Adrenal gland (tissue), 12 donors: ENCODE data around the gene SLC7A5. TPM values are rescaled to one million over a fixed set of nuclear protein-coding genes. Genes with fewer than 3 reads are reported as not detected.

ENCODE experiments used
- DNase-seq, 7 donors: peaks; one replicate each; pipeline ENCODE4 v3.0.0-alpha.2; 2019 to 2020
- H3K27ac ChIP-seq, 5 donors: fragments of 200-600 bp; sonication (generic) in 4 of 5; 1 replicate in 3 of 5; 2 replicates in 2 of 5; pipeline versions ENCODE4 v1.5.1 to v1.8.0; 2016 to 2020; ENCODE audit warnings: mild to moderate bottlenecking in 1 of 5
- H3K27me3 ChIP-seq: fragments of 200-600 bp; 2 replicates; pipeline ENCODE4 v1.8.0; 2021
- H3K36me3 ChIP-seq, 2 donors: fragments of 200-600 bp; replicated peaks in 1 of 2; 1 replicate in 1 of 2; 2 replicates in 1 of 2; pipeline versions ENCODE4 v1.5.1 to v1.8.0; 2018 to 2022
- H3K4me1 ChIP-seq, 2 donors: fragments of 200-600 bp; replicated peaks in 1 of 2; 1 replicate in 1 of 2; 2 replicates in 1 of 2; pipeline versions ENCODE4 v1.5.1 to v1.8.0; 2018 to 2021
- H3K4me3 ChIP-seq, 4 donors: fragments of 200-600 bp; sonication (generic) in 3 of 4; one replicate each; pipeline ENCODE4 v1.5.1; 2016 to 2018
- H3K9me3 ChIP-seq, 3 donors: fragments of 200-600 bp; sonication (generic) in 1 of 3; replicated peaks in 1 of 3; 1 replicate in 2 of 3; 2 replicates in 1 of 3; pipeline versions ENCODE4 v1.5.1 to v1.8.0; 2016 to 2021
- POLR2A ChIP-seq, 2 donors: fragments of 450-650 bp; IDR thresholded peaks; one replicate each; pipeline ENCODE4 v1.6.1; 2017; ENCODE audit warnings: antibody characterized with exemption in 2 of 2, mild to moderate bottlenecking in 2 of 2, moderate library complexity in 1 of 2
- WGBS, 4 donors: extraction: QIAGEN DNeasy Blood & Tissue Kit in 2 of 4; methylation state at CpG; one replicate each; pipeline versions ENCODE4 v1.1.5 to v1.1.7; 2013 to 2017; 5-methylcytosine and 5-hydroxymethylcytosine counted together
- intact Hi-C, 2 donors: fragments of 100-400 bp; cut with DNase I; formaldehyde crosslinking; loops; one replicate each; pipeline versions ENCODE4 v1.14.1 to v1.15.0; 2022 to 2023
- polyA plus RNA-seq, 3 donors: library from polyadenylated mRNA; stranded (reverse); fragments of 200-250 nt in 2 of 3; fragments of 350-450 nt in 1 of 3; fragmentation: Illumina TruSeq in 1 of 3; extraction: RNeasy Lipid Tissue Mini Kit (QIAGEN cat#74804) in 1 of 3; gene quantifications; one replicate each; pipeline ENCODE4 v1.2.3, GENCODE V29; 2013 to 2014
- total RNA-seq, 9 donors: library from RNA; depleted of rRNA in 4 of 9; stranded (reverse); fragments of >200 nt in 4 of 9; fragments of 120-200 nt in 1 of 9; fragmentation: NEBNext Ultra II Directional in 1 of 9; extraction: Animal tissue kit (Norgen Biotek cat#: 25700) in 1 of 9; gene quantifications; one replicate each; pipeline versions ENCODE4 v1.1.0 to v1.2.4, GENCODE V29; 2013 to 2023
- TF ChIP-seq, protein P1 (sequence below), 6 experiments: fragments of 450-650 bp in 4 of 6; fragments of 200-600 bp in 2 of 6; sonication (generic) in 1 of 6; IDR thresholded peaks; 1 replicate in 5 of 6; 2 replicates in 1 of 6; pipeline versions ENCODE4 v1.5.1 to v1.8.0; 2016 to 2021; ENCODE audit warnings: antibody characterized with exemption in 6 of 6, mild to moderate bottlenecking in 2 of 6, moderate library complexity in 1 of 6
- donor health status: healthy with polysubstance abuse.
- donor health status: Bipolar disorder and iron deficiency.
- donor health status: DM: yes; HTN: yes; CAD: no.
- donor health status: DM: no; HTN: no; CAD: no.
- donor health status: DM: no; HTN: no; CAD: no.
- donor health status: DM: yes; HTN: yes; CAD: no.

The SLC7A5 gene
- total and polyA plus RNA-seq, 12 donors: 0.69 to 9.1 (median 2.4) TPM

DNA sequence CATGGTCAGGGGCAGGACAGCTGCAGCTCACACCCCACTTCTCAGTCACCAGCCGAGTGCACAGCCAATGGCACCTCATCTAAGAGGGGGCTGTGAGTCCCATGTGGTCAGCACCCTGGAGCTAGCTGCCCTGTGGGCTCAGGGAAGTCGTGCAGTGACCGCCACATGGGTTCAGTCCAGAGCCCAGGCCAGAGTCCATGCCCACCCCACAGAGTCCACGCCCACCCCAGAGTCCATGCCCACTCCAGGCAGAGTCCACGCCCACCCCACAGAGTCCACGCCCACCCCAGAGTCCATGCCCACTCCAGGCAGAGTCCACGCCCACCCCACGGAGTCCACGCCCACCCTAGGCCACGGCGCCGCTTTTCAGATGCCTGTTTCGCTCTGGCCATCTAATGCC lies 24.1 kb downstream of the SLC7A5 start:
- intact Hi-C loops: no loop called here
- no peak for TF ChIP-seq POLR2A (IDR thresholded peaks at IDR 0.05)
- TF ChIP-seq, protein P1, sequence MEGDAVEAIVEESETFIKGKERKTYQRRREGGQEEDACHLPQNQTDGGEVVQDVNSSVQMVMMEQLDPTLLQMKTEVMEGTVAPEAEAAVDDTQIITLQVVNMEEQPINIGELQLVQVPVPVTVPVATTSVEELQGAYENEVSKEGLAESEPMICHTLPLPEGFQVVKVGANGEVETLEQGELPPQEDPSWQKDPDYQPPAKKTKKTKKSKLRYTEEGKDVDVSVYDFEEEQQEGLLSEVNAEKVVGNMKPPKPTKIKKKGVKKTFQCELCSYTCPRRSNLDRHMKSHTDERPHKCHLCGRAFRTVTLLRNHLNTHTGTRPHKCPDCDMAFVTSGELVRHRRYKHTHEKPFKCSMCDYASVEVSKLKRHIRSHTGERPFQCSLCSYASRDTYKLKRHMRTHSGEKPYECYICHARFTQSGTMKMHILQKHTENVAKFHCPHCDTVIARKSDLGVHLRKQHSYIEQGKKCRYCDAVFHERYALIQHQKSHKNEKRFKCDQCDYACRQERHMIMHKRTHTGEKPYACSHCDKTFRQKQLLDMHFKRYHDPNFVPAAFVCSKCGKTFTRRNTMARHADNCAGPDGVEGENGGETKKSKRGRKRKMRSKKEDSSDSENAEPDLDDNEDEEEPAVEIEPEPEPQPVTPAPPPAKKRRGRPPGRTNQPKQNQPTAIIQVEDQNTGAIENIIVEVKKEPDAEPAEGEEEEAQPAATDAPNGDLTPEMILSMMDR (IDR thresholded peaks at IDR 0.05): no peak
- WGBS, 4 donors: 93 to 95% (median 94%) methylated on average over 7 to 13 of the region's 13 CpGs; no CpG with 5 or more reads in 1 of the 4 donors

DNA sequence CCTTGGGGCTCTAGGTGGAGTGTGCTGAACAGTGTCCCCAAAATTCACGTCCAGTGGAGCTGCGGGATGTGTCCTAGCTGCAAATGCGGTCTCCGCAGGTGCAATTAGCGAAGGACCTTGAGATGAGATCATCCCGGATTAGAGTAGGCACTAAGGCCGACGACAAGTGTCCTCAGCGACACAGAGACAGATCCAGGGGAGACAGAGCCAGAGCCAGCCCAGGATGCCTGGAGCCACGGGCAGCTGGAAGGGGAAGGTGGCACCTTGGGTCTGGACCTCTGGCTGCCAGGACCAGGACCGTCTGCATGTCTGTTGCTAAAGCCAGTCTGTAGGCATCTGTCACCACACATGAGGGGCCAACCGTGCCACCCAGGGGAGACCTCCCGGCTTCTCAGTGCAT lies 24.5 kb downstream of the SLC7A5 start:
- 69 to 92% (median 77%) methylated on average over 6 to 13 of the region's 13 CpGs for WGBS, 4 donors
- H3K4me1 ChIP-seq: peaks cover 0 to 6% of the 10 kb centered on the region in 2 donors
- no peak overlapping the region for H3K27ac ChIP-seq
- TF ChIP-seq, protein P1 (IDR thresholded peaks at IDR 0.05): no peak
- TF ChIP-seq POLR2A (IDR thresholded peaks at IDR 0.05): no peak
- no peaks in the 10 kb centered on the region for H3K36me3 ChIP-seq
- intact Hi-C loops: no loop called here
- no peaks in the 10 kb centered on the region for H3K9me3 ChIP-seq
- H3K27me3 ChIP-seq: no peaks in the 10 kb centered on the region
- no peak for DNase-seq
- no peak overlapping the region for H3K4me3 ChIP-seq

More for the DNA sequence above, 24.1 kb downstream of the SLC7A5 start:
- no peaks in the 10 kb centered on the region for H3K9me3 ChIP-seq
- DNase-seq: no peak
- H3K4me1 ChIP-seq: peaks cover 0 to 8% of the 10 kb centered on the region in 2 donors
- no peaks in the 10 kb centered on the region for H3K36me3 ChIP-seq
- no peak overlapping the region for H3K27ac ChIP-seq
- H3K4me3 ChIP-seq: no peak overlapping the region
- no peaks in the 10 kb centered on the region for H3K27me3 ChIP-seq

DNA sequence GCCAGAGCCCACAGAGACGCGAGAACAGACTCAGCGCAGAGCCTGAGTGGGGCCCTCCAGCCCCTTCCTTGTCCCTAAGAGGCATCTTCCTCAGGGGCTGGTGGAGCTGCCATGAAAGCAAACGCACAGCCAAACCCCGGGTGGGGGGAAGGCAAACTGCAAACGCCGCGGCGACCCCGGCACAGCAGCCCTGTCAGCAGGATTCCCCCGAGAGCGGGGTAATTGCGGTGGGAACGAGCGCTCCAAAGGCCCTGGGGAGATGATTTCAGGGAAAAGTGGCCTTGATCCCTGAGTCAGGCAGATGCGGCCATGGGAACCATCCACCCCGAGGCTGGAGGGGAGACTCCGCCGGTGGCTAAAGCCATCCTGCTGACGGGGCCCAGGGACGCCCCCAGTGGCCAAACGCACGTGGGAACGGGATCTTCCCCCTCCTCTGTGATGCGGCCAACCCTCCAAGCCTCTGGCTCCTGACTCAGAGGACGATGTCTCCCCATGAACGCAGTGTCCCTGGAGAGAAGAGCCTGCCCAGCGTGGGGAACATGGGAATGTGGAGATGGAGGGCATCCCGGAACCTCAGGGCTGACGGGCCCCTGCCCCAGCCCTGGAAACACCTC lies 25.1 kb downstream of the SLC7A5 start:
- TF ChIP-seq, protein P1 (IDR thresholded peaks at IDR 0.05): no peak
- no peak for TF ChIP-seq POLR2A (IDR thresholded peaks at IDR 0.05)
- intact Hi-C loops: no loop called here
- WGBS, 4 donors: 16 to 55% (median 46%) methylated on average over 8 to 30 of the region's 30 CpGs
- no peak overlapping the region for H3K4me3 ChIP-seq
- DNase-seq: no peak
- H3K9me3 ChIP-seq: no peaks in the 10 kb centered on the region
- no peaks in the 10 kb centered on the region for H3K27me3 ChIP-seq
- H3K27ac ChIP-seq: no peak overlapping the region
- H3K36me3 ChIP-seq: no peaks in the 10 kb centered on the region
- H3K4me1 ChIP-seq: peaks cover 0 to 6% of the 10 kb centered on the region in 2 donors

DNA sequence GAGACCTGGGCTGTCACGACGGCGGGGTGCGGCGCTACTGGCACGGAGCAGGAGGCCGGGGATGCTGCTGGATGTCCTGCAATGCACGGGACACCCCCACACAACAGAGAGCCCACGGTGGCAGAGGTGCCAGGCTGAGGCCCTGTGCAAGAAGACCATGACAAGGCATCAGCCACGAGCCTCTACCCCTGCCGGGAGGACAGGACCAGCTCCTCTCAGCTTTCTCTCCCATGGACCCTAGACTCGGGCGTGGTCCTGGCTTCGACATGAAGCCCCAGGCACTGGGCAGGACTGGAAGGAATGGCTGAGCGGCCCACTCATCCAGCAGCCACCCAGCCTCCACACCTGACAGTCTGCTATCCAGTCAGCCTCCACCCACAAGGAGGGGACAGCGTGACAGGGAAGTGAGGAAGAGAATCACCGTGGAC lies 25.6 kb downstream of the SLC7A5 start:
- Histone ChIP-seq H3K4me1 (peaks cover 0 to 6% of the 10 kb centered on the region in 2 donors), H3K4me3 (no peak overlapping the region), H3K27ac (no peak overlapping the region), H3K36me3 (no peaks in the 10 kb centered on the region), H3K9me3 (no peaks in the 10 kb centered on the region), H3K27me3 (no peaks in the 10 kb centered on the region)
- TF ChIP-seq POLR2A (IDR thresholded peaks at IDR 0.05): no peak
- TF ChIP-seq, protein P1 (IDR thresholded peaks at IDR 0.05): no peak
- intact Hi-C loops: no loop called here
- no peak for DNase-seq
- 92 to 100% (median 95%) methylated on average over 2 to 17 of the region's 17 CpGs for WGBS, 4 donors
